Cerebellar cortex (tissue), 1 donor: Measurements from ENCODE around the gene BMPR1A.

Source experiments
- DNase-seq: peaks from one replicate; pipeline ENCODE4 v3.0.0-alpha.2; 2015; ENCODE audit warnings: low spot score

BMPR1A gene

GRCh38 chr10:86756511-86757112 lies at the start of gene BMPR1A:
TSS of gene BMPR1A (plus strand) at chr10:86756619. CDS start at chr10:86876019, 119,400 bp downstream.
- no peak for DNase-seq

GRCh38 chr10:86706977-86707376 lies 49.4 kb upstream of the BMPR1A start:
- no peak for DNase-seq

DNA sequence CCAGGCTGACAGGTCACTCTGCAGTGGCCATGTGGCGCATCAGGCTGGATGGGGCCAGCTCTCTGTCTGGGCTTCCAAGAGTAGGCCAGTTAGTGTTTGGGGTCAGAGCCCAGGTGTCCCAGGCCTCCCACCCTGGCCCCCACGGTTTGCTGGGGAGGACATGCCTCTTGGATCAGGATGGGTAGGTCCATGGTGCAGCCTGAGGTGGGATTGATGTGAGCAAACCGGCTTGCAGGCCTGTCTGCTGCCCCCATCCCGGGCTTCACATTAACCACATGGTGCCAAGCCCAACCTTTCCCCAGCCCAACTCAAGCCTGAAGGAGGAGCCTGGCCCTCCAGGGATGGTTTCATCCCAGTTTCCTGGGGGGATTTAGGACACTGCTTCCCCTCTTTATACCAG lies 48.9 kb upstream of the BMPR1A start:
- DNase-seq = no peak

GRCh38 chr10:86708068-86708782 lies 48.2 kb upstream of the BMPR1A start:
- no peak for DNase-seq

- DNase-seq = no peak
These were observed 47.5 kb upstream of the BMPR1A start for GRCh38 chr10:86708783-86709380.

- no peak for DNase-seq
These were observed 46.8 kb upstream of the BMPR1A start for GRCh38 chr10:86709396-86710185.

- DNase-seq = peak; percentile 87
These were observed 45.4 kb upstream of the BMPR1A start for GRCh38 chr10:86710987-86711512.

DNA sequence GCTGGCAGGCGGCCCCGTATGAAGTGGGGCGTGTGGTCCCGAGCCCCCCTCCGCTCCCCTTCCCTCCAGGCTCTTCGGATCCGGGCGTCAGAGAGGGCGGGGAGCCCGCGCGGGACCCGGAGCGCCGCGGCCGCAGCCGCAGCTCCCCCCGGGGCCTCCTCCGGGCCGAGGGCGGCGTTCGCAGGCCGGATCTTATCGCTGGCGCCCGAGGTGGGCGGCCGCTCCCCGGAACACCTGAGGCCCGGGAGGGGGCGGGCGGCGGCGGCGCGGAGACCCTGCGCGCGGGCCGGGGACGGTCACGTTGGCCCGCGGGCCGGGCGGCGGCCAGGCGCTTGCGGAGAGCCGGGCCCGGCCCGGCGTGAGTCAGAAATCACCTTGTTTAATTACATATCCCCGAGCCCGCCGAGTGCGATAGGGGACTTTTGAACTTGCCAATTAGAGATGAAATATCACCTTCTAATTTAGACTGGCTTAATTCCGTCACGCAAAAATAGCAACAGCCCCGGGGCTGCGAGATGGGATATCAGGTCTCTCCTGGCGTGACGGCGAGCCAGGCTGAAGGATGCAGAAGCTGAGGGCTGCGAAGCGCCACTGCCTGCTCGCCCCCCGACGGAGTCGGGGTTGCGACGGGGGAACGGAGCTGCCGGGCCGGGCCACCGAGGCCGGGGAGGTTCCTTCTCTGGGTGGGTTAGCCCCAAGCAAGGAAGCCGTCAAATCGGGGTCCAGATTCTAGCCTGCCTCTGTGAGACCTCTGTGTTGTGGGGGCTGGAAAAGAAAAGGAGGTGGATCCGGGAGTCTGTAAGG lies 44.7 kb upstream of the BMPR1A start:
- DNase-seq = peak; percentile 64

DNA sequence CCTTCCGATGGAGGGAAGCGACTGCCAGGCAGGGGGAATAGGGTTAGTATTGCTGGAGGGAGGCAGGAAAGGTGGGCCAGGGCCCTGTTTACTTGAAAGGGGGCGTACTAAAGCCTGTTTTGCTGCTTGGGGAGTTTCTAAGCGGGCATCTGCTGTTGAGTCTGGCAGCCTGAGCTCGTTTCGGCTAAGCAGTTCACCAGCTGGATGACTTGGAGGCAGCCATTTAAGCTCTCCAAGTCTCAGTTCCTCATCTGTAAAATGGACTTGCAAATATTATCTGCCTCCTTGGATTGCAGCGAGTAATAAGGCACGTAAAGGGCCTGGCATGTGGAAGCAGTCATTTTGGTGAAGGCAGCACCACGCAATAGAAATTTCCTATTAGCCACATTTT lies 44.1 kb upstream of the BMPR1A start:
- no peak for DNase-seq

DNA sequence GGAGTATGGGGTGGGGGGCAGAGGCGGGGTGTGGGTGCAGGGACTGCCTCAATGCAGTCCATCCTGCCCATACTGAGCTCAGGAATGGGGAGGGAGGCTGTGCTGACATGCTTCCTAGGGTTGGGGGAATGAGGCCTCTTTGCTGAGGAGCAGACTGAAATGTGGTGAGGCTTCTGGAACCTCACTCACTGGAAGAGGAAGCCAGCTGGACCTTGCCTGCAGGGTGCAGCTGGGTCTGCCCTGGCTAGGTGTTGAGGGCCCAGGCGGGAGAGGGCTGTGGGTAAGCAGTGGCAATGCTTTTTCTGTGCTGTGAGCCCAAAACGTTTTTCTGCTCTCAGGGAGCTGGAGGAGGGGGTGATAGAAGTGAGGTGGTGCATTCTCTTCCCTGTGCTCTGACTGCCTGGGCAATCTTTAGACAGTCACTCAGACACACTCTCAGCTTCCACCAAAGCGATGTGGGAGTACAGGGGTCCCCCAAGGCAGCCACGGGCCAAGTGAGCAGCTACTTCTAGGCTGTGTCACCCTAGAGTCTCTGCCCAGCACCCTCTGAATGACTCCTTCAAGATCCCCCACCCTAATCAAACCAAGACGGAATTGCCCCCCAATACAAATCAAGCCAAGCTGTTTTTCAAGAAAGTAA lies 41.1 kb upstream of the BMPR1A start:
- no peak for DNase-seq

GRCh38 chr10:86715836-86716235 lies 40.6 kb upstream of the BMPR1A start:
- DNase-seq = no peak

GRCh38 chr10:86716466-86716865 lies 40.0 kb upstream of the BMPR1A start:
- no peak for DNase-seq

GRCh38 chr10:86718556-86718955 lies 37.9 kb upstream of the BMPR1A start:
- DNase-seq = no peak

GRCh38 chr10:86721232-86721631 lies 35.2 kb upstream of the BMPR1A start:
- DNase-seq = no peak

GRCh38 chr10:86723009-86723408 lies 33.4 kb upstream of the BMPR1A start:
- DNase-seq = no peak

- no peak for DNase-seq
These were observed 32.0 kb upstream of the BMPR1A start for GRCh38 chr10:86724445-86724844.

- DNase-seq = no peak
These were observed 30.3 kb upstream of the BMPR1A start for GRCh38 chr10:86725980-86726676.

- no peak for DNase-seq
These were observed 29.8 kb upstream of the BMPR1A start for GRCh38 chr10:86726677-86726999.

DNA sequence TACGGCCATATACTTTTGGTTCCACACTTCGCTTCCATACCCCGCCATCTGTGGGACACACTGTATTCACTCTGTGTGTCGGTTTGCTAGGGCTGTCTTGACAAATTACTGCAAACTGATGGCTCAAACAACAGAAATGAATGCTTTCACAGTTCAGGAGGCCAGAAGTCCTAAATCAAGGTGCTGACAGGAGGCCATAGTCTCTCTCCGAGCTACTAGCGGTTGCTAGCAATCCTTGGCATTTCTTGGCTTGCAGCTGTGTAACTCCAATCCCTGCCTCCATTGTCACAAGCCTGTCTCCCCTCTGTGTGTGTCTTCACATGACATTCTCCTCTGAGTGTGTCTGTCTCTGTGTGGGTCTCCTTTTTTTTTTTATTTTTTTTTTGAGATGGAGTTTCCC lies 28.9 kb upstream of the BMPR1A start:
- no peak for DNase-seq

GRCh38 chr10:86728056-86728455 lies 28.4 kb upstream of the BMPR1A start:
- no peak for DNase-seq

- no peak for DNase-seq
These were observed 26.7 kb upstream of the BMPR1A start for GRCh38 chr10:86729677-86730076.
